Stimulated activated CD8-positive, alpha-beta memory T cell treated with anti-CD3 and anti-CD28 coated beads, Interleukin-12 subunit alpha, Interleukin-12 subunit beta, amount 100 ng/mL, for 4 hours (primary cell): ENCODE measurements around the gene COL5A1.

ENCODE experiments used
- DNase-seq: peaks from one replicate; pipeline ENCODE4 v3.0.0-alpha.2; 2020; ENCODE audit warnings: low read depth

COL5A1 gene

DNA sequence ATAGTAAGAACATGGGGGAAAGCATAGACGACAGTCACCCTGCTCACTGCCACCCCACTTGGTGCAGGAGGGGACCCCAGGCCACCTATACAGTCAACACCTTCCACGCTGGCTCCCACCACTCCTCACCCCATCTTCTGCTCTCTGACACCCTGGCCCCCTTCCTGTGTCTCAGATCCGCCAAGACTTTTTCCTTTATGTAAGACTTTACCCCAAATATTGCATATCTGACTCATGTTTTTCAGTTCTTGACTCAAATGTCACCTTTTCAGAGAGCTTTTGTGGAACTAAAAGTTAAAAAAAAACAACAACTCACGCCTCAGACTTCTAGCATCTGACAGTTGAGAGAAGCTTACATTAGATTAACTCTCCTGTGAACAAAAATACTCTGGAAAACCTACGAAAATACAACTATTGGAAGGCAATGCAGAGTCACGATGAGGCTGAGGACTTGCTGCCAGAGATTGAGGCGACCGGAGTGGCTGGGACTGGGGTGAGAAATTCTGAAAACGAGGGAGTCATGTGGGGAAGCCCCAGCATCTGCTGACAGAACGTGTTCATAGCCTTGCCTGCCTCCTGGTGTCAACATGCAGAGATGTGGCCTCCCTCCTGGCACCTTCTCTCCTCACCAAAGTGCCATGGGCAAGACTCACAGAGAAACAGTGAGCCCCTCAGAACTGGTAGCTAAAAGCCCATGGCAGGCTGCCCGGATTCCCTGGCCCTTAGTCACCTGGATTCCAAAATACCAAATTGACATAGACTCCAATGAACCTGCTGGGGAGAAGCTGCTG lies 216.6 kb downstream of the COL5A1 start:
- DNase-seq = no peak

DNA sequence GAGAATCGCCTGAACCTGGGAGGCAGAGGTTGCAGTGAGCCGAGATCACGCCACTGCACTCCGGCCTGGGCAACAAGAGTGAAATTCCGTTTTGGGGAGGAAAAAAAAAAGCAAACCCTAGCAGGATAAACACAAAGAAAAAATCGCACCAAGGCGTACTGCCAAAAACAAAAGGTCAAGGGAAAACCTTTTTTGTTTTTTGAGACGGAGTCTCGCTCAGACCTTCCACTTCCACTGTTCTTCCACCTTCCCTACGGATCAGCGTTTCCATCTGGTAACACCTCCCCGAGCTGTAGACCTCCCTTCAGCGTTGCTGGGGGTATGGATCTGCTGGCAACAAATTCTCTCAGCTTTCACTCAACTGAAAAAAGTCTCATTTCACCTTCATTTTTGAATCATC lies 218.9 kb downstream of the COL5A1 start:
- no peak for DNase-seq

DNA sequence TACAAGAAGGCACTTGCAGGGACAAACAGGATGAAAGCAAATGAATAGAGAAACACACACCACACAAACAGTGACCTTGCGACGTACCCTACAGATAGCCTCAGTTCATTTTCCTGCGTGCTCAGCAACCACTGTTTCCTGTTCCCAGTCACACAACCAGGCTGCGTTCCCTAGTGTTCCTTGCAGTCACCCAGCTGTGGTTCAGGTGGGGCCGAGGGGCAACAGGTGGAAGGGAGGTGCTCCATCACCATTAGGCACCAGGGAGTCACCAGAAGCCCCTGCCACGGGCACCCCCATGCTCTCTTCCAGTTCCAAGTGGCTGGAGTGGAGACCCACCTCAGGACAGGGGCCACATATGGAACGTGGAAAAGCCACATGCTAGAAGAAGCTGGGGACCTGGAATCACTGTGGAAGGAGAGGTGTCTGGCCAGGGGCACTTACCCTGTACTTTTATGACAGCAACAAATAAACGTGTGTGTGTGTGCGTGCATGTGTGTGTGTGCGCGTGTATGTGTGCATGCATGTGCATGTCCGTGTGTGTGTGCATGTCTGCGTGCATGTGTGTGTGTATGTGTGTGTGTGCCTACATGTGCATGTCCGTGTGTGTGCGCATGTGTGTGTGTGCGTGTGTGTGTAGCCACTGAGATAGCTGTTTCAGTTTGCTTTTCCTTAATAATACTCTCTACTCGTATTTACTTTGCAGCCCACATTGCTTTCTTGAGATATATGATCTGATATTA lies 220.2 kb downstream of the COL5A1 start:
- DNase-seq = no peak

DNA sequence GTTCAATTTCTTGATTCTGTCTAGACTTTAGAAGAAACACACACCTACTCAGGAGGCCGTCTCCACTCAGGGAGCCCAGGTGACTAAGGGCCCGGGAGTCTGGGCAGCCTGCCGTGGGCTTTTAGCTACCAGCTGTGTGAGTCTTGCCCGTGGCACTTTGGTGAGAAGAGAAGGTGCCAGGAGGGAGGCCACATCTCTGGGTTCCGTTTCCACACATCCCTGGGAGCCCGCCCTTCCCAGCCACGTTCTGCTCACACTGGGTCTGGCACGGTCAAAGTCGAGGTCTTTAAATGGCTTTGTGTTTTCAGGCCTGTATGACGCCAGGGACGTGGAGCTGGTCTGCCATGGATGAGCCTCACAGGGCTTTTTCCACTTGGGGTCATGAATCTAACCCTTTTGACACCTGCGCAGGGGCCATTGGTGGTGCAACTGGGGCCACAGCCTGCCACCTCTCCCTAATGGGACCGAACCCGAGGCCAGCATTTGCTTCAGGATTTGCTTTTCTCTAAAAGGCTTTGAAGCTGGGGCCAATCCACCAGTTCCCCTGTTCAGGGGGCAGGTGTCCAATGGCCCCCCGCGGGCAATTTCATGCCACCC lies 221.8 kb downstream of the COL5A1 start:
- DNase-seq = no peak

DNA sequence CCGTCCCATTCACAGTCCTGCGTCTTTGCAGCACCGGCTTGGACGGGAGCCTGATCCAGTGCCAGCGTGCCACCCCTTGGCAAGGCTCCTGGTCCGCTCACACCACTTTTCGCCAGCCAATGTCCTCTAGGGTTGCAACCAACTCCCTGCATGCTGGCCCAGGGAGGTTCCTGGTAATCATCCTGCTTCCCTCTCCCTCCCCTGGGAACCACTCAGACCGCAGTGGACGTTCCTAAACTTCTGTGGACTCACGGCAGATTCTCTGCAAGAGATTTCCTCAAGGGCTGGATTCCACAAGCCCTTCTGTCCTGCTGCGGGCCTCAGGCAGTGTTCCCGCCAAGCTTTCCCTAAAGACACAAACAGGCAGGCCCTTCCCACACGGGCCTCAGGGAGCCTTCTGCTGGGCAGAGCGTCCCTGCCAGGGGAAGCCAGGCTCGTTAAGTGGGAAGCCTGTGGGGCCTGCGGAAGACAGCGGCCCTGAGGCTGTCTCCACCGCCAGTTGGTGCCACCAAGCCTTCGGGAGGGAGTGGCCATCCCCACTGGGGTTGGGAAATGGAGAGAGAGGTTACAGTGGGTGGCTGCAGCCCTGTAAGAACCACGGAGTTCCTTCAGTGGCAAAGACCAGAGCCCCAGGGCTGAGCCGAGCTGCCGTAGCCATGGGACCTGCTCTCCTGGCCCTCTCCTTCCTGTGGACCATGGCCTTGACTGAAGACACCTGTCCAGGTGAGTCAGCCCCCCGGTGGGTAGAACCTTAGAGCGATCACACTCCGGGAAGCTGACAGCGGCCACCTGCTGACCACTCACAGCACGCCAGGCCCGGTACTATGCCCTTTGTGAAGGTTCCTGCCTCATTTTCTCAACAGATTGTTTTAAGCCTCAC lies 222.6 kb downstream of the COL5A1 start:
- no peak for DNase-seq

DNA sequence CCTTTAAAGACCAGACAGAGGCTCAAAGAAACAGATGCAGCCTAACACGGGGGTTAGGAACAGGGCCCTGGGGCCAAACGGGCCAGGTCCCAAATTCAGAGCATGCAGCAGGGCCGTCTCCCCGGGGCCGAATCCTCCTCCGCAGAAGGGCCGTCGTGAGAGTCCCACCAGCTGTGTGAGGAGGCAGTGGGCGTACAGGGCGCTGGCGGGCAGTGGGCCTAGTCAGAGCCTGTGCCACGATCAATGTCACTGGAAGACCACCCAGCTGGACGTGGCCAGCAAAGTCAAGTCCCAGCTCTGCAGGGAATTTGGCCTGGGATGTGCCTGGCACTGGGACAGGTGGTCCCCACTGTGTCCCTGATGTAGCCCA lies 223.2 kb downstream of the COL5A1 start:
- no peak for DNase-seq

DNA sequence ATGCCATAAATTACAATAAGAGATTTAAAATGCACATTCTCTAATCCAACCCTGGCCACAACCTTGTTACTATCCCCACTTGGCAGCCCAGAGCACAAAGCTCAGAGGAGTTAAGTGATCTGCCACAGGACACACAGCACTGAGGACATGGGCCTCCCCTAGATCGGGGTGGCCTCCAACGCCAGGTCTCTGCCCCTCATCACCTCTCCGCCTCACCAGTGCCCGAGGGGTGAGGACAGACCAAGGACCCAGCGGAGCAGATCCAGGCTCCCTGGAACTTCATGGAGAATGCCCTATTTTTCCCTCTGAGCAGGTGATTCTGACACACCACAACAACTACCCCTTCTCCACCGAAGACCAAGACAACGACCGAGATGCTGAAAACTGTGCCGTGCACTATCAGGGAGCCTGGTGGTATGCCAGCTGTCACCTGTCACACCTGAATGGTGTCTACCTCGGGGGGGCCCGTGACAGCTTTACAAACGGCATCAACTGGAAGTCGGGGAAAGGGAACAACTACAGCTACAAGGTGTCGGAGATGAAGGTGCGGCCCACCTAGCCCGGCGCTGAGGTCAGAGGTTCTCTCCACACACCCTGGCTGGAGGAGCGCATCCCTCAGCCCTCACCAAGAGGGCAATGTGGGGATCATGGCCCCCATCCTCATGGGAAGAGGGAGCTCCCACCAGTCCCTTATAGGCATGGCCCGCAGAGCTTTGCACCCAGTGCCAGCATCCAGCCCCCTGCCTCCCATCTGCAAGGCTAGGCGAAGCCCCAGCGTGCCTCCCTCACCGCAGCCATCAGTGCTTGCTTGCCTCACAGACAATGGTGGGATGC lies 226.5 kb downstream of the COL5A1 start:
- no peak for DNase-seq

DNA sequence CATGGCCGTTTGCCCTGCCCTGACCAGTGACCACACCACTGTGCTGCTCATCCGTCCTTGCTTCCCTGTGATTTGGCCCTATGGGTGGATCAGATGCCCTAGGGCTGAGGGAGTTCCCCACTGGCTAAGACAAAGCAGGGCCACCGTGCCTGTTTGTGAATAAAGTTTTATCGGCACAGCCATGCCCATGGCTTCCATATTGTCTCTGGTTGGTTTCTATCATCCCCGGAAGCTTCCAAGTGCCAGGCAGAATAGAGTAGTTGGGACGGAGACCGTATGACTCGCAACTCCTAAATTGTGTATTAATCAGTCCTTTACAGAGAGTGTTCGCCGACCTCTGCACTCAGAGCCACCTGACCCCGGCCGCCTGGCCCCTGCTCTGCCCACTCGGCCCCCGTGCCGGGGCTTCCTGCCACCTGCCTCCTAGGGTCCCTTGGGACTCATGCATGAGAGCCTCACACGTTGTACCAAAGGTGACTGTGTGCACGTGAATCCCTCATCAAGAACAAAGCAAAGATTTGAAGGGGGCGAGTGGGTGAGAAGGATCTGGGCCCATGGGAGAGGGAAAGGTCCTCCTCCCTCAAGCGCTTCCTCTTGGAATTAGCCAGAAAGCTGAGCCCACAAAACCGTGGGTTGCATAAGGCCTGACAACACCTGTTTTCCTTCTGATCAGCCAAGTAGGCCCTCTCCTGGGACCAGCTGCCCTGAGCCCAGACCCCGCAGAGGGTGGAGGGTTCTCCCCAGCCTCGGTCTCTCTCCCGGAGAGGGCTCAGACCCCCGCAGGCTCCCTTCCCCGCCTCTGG lies 227.3 kb downstream of the COL5A1 start:
- no peak for DNase-seq

DNA sequence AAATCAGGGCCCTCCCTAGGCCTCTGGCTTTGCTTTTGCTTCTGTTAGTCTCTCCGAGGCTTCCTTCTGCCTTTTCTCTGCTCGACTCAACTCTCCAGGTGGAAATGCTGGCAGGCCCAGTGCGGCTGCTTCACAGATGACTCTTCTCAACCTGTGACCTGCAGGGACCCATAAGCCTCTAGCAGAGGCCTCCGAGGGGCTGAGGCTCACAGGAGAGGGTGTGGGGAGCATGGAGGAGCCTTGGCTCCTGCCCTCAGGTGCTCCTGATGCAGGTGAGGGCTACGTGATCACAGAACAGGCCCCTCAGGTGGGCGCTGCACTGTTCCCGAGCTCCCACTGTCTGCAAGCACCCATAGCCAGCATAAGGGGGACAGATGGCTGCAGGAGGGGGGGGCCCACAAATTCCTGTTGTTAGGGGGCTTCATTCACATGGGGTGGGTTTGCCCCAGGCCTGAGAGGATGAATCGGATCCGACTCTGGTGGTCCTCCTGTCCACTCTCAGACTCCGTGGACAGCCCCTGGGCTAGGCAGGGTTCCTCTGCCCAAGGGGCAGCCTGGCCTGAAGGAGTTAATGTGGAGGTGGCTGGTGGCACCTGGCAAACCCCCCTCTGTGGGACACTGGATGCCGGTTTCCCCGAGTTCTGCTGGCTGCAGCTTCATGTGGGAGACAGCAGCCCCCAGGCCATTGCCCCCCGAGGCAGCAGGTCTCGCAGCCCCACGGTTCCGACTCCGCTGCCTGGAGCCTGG lies 228.1 kb downstream of the COL5A1 start:
- DNase-seq = no peak

DNA sequence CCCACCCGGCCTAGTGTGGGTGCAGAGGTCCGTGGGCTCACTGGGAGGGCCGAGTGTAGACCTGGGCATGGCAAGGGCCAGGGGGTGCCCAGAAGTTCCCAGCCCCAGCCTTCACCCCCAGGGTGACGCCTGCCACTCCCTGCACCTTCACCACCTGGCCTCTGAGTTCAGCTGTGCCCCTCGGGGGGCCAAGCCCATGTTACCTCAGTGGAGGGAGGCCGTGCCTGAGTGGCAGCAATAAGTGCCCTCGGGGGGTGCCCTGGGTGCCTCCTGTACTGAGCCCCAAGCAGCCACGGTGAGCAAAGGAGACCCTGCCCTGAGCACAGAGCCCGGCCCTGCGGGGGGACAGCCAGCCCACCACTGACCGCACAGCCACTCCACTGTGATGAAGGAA lies 228.7 kb downstream of the COL5A1 start:
- DNase-seq = no peak

DNA sequence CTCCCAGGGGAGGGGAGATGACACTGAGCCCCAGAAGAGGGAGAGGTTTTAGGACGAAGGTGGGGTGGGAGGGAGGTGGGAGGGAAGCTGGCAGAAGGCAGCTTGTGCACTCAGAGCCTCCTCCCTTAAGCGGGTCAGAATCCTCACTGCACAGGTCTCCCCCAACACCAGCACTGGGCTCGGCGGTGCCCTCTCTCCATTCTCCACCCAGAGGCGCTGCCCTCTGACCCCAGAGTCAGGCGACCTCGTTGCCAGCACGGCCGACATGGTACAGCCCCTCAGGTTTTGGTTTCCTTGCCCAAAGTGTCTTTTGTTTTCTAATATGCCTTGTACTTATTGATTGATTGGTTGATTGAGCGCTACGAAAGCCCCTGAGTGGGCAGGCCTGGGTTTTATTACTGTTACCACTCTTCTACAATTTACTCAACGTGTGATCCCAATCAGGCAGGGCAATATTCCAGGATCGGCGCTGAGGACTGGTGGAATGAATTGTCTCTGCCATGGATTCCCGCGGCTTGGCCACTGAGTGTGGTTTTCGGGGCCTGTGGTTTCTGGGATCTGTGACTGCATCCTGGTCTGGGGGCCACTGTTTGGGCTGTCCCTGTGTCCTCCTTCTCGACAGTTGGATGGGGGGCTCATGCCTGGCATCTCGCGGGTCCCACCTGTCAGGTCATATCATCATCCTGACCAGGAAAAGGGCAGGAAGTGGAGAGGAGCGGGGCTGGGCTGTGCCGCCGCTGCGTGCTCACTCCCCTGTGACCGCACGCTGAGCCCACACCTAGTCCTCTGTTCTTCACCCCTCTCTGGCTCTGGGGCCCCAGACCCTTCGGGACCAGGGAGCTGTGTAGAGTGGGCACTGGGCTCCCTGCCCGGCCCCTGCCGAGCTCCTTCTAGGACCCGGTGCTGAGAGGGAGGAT lies 229.4 kb downstream of the COL5A1 start:
- no peak for DNase-seq

DNA sequence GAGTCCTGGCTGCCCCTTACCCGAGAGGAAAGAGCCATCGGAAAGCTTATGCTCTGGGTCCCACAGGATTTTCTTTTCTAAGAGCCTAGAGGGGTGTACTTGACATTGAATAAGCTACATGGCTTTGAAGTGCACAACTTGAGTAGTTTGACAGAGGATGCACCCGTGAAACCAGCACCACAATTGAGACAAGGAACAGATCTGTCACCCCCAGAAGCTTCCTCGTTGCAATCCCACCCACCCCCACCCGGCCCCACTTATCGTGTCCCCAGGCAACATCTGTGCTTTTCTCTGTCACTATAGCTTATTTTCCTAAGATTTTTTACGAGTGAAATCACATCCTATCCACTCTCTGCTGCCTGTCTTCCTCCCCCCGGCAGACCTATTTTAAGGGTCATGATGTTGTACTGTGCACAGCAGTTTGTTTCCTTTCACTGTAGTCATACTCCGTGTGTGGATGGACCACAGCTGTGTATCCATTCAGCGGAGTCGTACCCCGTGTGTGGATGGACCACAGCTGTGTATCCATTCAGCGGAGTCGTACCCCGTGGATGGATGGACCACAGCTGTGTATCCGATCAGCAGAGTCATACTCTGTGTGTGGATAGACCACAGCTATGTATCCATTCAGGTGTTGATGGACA lies 230.2 kb downstream of the COL5A1 start:
- no peak for DNase-seq

DNA sequence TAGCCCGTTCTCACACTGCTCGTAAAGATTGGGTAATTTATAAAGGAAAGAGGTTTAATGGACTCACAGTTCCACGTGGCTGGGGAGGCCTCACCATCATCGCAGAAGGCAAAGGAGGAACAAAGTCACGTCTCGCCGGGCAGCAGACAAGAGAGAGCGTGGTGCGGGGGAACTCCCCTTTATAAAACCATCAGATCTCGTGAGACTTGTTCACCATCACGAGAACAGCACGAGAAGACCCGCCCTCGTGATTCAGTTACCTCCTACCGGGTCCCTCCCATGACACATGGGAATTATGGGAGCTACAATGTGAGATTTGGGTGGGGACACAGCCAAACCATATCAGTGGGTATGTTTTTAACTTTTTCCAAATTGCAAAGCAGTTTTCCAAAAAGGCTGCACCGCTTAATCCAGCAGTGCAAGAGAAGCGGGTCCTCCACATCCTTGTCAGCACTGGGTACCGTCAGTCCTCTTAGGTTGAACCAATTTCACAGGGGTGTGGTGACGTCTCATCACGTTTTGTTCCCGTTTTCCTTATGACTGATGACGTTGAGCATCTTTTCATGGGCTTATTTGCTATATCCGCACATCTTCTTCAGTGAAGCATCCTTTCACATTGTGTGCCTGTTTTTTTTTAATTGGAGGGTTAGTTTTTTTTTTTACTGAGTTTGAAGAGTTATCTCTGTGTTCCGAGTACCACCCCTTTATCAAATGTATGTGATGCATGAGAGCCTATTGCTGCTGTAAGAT lies 231.1 kb downstream of the COL5A1 start:
- no peak for DNase-seq

DNA sequence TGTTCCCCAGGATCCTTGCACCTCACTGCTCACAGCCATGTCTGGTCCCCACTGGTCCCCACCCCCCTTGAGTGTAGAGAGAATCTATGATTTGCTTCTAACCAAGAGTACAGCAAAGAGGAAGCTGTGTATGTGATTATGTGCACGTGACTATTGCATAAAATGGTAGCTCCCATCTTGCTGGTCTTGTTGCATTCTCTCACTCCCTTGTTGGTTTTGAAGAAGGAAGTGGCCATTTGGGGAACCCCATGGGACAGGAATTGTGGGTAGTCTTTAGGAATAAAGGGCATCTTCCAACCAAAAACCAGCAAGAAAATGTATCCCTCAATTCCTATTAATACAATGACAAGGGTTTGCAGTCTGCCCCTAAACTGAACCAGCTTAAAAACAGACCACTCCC lies 233.8 kb downstream of the COL5A1 start:
- DNase-seq = no peak

DNA sequence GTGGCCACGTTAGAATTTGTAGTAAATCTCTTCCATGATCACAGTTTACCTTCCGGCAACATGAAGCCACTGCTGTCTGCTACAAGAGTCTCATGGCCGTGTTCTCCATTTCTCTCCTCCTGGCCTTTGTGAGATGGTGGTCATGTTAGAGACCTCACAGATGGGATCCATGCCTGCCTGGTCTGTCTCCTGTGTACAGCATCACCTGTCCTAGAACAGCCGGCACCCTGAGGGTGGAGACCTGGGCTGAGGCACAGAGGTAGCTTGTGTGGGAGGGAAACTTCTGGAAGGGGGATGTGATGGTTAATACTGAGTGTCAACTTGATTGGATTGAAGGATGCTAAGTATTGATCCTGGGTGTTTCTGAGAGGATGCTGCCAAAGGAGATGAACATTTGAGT lies 235.9 kb downstream of the COL5A1 start:
- no peak for DNase-seq

DNA sequence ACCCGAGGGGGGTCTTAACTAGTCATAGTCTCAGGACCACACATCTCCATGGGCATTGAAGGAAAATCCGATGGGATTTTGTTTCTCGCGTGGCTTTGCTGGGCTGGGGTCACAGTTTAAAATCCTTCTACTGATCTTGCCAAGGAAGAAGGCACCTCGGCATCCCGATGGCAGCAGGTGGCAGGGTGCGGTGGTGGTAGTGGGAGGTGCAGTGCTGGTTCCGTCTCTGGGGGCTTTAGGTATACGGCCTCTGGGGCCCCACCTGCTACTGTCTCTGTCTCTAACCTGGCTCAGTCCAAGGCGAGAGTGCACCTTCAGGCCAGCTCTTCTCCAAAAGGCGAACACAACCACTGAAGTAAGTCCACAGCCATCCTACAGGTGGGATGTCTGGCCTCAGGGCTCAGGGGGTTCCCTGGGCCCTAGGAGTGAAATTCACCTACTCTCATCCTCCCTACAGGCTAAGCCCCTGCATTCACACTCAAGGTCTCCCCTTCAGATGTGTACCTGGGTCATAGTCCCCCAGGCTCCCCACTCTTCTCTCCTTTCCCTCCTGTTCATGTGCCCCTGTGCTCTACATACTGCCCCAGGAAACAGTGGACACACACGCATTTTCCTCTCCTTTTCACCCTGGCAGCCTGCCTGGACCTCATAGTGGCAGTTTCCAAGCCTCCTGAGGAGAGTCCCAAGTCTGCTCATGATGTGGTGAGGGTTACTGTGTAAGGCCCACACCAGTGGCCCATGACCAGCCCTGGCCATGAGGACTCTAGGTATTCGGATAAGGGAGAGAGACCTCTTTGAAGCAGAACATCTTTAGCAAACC lies 238.3 kb downstream of the COL5A1 start:
- DNase-seq = no peak
